ENCODE measurements around the gene CRB3. TPM values are rescaled to one million over a fixed set of nuclear protein-coding genes. Genes with fewer than 3 reads are reported as not detected.

CRB3 gene
- total RNA-seq, 2 experiments from 2014 or later: 1.2 to 2.9 TPM

- TF ChIP-seq EZH2phosphoT487 (IDR thresholded peaks at IDR 0.05; ENCODE audit: borderline replicate concordance, low read depth, low read length) (no peak), CTCF (conservative IDR thresholded peaks at IDR 0.05; ENCODE audit: low read length) (0 out of 2 replicates have a peak, but pooled peaks have one; percentile 13)
- H2AFZ ChIP-seq (ENCODE audit: low read length): no peak overlapping the region
- no TSS peak for BruUV-seq (replicated peaks)
- no peaks in the 10 kb centered on the region for H3K79me2 ChIP-seq (ENCODE audit: insufficient read depth, low read depth, low read length)
- no peak overlapping the region for H3K27ac ChIP-seq (ENCODE audit: low read depth, low read length, poor library complexity, severe bottlenecking)
- H3K9me2 ChIP-seq (ENCODE audit: insufficient read depth, low read length): no peaks in the 10 kb centered on the region
- ChIA-PET POLR2A (interaction anchor here (0.6 kb wide), 1 partner anchor 75 kb away, joined by 5 read pairs; no protein-coding TSS in a partner anchor), CTCF (ENCODE audit: unreplicated experiment) (no interaction called here)
- no peaks in the 10 kb centered on the region for H3K36me3 ChIP-seq (ENCODE audit: insufficient read depth, low read length)
- H3K4me2 ChIP-seq (ENCODE audit: low read length): no peak overlapping the region
- peak; percentile 25 for DNase-seq (ENCODE audit: low spot score)
- no peak overlapping the region for H3K4me3 ChIP-seq (ENCODE audit: low read depth, low read length, poor library complexity, severe bottlenecking)
- no peaks in the 10 kb centered on the region for H3K9me3 ChIP-seq (ENCODE audit: low read length)
- intact Hi-C loops (cut with micrococcal nuclease; ENCODE audit: unreplicated experiment): loop anchor here (10.0 kb wide), 1 partner anchor 265 kb away; no protein-coding TSS in a partner anchor
- no peaks in the 10 kb centered on the region for H4K20me1 ChIP-seq (ENCODE audit: insufficient read depth, low read length)
- peaks cover 12% of the 10 kb centered on the region for H3K4me1 ChIP-seq (ENCODE audit: insufficient read depth, low read length, poor library complexity, severe bottlenecking)
Measured at GRCh38 chr19:6429419-6430221, 34.5 kb upstream of the CRB3 start.

GRCh38 chr19:6431891-6432290, 32.2 kb upstream of the CRB3 start:
- Histone ChIP-seq H3K79me2 (ENCODE audit: insufficient read depth, low read depth, low read length) (no peaks in the 10 kb centered on the region), H3K27ac (ENCODE audit: low read depth, low read length, poor library complexity, severe bottlenecking) (no peak overlapping the region), H4K20me1 (ENCODE audit: insufficient read depth, low read length) (no peaks in the 10 kb centered on the region), H3K4me1 (ENCODE audit: insufficient read depth, low read length, poor library complexity, severe bottlenecking) (no peaks in the 10 kb centered on the region), H3K4me2 (ENCODE audit: low read length) (no peak overlapping the region), H2AFZ (ENCODE audit: low read length) (no peak overlapping the region), H3K9me2 (ENCODE audit: insufficient read depth, low read length) (no peaks in the 10 kb centered on the region), H3K9me3 (ENCODE audit: low read length) (no peaks in the 10 kb centered on the region), H3K4me3 (ENCODE audit: low read depth, low read length, poor library complexity, severe bottlenecking) (no peak overlapping the region), H3K36me3 (ENCODE audit: insufficient read depth, low read length) (no peaks in the 10 kb centered on the region)
- TF ChIP-seq CTCF (conservative IDR thresholded peaks at IDR 0.05; ENCODE audit: low read length) (no peak), EZH2phosphoT487 (IDR thresholded peaks at IDR 0.05; ENCODE audit: borderline replicate concordance, low read depth, low read length) (no peak)
- ChIA-PET POLR2A (no interaction called here), CTCF (ENCODE audit: unreplicated experiment) (no interaction called here)
- DNase-seq (ENCODE audit: low spot score): no peak
- intact Hi-C loops (cut with micrococcal nuclease; ENCODE audit: unreplicated experiment): no loop called here
- BruUV-seq (replicated peaks): no TSS peak

- Histone ChIP-seq H3K4me2 (ENCODE audit: low read length) (no peak overlapping the region), H3K4me3 (ENCODE audit: low read depth, low read length, poor library complexity, severe bottlenecking) (no peak overlapping the region), H2AFZ (ENCODE audit: low read length) (no peak overlapping the region), H3K9me2 (ENCODE audit: insufficient read depth, low read length) (no peaks in the 10 kb centered on the region), H3K79me2 (ENCODE audit: insufficient read depth, low read depth, low read length) (no peaks in the 10 kb centered on the region), H4K20me1 (ENCODE audit: insufficient read depth, low read length) (no peaks in the 10 kb centered on the region), H3K36me3 (ENCODE audit: insufficient read depth, low read length) (no peaks in the 10 kb centered on the region), H3K4me1 (ENCODE audit: insufficient read depth, low read length, poor library complexity, severe bottlenecking) (no peaks in the 10 kb centered on the region), H3K9me3 (ENCODE audit: low read length) (no peaks in the 10 kb centered on the region), H3K27ac (ENCODE audit: low read depth, low read length, poor library complexity, severe bottlenecking) (no peak overlapping the region)
- no TSS peak for BruUV-seq (replicated peaks)
- ChIA-PET POLR2A (no interaction called here), CTCF (ENCODE audit: unreplicated experiment) (no interaction called here)
- intact Hi-C loops (cut with micrococcal nuclease; ENCODE audit: unreplicated experiment): no loop called here
- no peak for DNase-seq (ENCODE audit: low spot score)
- TF ChIP-seq EZH2phosphoT487 (IDR thresholded peaks at IDR 0.05; ENCODE audit: borderline replicate concordance, low read depth, low read length): no peak
- no peak for TF ChIP-seq CTCF (conservative IDR thresholded peaks at IDR 0.05; ENCODE audit: low read length)
Measured at GRCh38 chr19:6433165-6433564, 30.9 kb upstream of the CRB3 start.

Measured in OCI-LY7 (cell line).